Amniotic epithelial cell (primary cell): Measurements from ENCODE around the gene OSBPL10.
A peak's percentile ranks its signal among the peaks of the same experiment; 100 is the strongest.

ENCODE experiments used
- DNase-seq: peaks from one replicate; pipeline ENCODE4 v3.0.0-alpha.2; 2010; ENCODE audit warnings: low read depth

Gene OSBPL10

DNA sequence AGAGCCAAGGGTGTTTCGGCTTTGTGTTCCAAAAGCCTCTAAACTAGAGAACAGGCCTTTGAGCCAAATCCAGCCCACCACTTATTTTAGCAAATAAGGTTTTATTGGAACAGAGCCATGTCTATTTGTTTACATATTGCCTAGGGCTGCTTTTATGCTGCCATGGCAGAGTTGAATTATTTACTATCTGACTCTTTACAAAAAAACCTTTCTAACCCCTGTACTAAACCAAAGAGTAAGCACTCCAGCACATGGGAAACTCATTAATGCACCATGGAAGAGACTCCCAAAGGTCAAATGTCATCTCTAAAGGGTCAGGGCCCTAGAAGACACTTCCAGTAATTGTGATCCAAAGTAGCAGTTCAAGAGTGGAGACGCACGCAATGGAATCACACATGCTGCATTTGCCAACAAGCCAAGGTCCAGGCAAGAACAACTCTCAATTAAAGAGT is 22.3 kb downstream of the OSBPL10 start:
- no peak for DNase-seq

DNA sequence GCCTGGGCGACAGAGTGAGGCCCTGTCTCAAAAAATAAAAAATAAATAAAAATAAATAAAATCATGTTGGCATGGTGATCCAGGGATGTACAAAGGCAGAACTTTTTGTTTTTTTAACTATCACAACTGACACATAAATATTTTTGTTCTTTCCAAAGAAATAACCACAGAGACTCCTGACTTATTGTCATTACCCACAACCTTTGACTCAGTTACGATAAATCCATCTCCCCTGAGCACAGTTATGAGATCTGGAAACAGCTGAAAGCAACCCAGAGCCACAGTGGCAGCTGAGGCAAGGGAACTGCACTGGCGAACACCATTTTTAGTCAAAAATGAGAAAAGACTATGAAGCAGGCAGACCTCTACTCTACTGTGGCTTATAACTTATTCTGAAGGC is 24.0 kb downstream of the OSBPL10 start:
- peak; percentile 81 for DNase-seq

DNA sequence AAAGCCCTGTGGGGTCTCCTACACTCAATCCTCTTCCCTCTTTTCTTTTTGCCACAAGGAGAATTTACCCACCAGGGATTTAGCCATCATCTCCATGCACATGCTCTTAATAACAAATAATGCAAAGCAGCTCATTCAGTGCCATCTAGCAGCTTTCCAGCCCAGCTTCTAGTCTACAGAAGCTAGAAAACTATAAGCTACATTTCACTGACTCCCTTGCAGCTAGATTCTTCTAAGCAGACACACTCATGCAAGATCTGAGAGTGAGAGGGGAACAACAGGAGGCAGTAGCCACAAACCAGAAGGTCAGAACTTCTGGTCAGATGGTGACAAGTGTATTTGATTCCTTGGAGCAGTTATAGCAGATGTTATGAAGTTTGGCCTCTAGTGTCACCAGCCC is 25.5 kb downstream of the OSBPL10 start:
- DNase-seq, result no peak

DNA sequence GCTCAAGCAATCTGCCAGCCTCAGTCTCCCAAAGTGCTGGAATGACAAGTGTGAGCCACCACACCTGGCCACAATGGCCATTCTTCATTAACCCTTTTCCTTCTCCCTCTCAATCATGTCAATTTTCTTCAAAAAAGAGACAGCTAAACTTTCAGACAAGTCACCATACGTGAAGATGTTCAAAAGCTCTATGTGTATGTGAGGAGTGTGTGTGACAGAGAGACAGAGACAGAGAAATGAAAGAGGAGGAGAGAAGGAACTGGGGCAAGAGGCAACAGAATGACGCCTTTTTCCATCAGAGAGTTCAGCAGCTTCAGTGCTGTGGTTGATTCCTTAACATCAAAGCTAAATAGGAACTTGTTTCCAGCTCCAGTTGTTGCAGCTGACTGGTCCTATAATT is 27.4 kb downstream of the OSBPL10 start:
- no peak for DNase-seq

DNA sequence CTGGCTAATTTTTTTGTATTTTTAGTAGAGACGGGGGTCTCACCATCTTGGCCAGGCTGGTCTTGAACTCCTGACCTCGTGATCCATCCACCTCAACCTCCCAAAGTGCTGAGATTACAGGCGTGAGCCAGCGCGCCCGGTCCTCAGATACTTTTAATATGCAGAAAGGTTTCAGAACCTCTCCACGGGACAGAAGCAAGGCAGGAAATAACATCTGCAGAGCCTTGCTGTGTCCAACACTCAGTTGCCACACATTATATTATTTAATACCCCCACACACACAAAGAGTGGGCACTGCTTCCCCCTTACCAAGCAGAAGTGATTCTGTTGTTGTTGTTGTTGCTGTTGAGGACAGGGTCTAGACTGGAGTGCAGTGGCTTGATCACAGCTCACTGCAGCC is 28.0 kb downstream of the OSBPL10 start:
- DNase-seq, result no peak

DNA sequence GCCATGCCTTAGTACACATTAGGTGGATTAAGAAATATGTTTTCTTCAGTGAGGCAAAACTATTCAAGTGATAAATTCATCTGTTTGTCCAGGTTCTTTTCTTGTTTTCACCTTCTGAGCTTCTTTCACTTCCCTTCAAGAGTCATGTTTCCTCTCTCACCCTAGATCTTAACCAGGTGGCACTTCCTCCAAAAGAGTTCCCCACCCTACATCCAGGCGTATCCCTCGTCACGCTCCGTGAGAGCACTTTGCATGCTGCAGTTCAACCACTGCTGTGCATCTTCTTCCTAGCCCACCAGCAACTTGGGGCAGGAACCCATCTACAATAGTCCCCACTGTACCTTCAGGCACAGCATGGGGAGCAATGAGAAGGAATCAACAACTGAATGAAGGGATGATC is 28.9 kb downstream of the OSBPL10 start:
- no peak for DNase-seq

DNA sequence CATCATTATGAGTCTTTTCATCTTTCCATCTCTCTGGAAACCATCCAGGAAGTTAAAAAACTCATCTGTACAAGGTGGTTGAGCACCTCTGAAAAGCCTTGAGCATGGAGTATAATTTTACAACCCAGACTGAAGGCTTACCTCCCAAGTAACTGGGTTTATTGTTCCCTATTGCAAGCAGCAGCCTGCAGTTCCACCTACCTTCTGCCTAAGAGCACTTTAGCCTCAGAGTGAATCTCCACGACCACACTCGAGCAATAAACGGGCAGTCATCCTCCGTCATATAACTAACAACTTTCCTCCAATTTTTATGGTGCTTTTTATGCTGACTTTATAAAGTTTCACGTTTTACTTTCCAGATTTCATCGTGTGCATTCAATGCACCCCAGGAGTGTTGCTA is 32.8 kb downstream of the OSBPL10 start:
- DNase-seq, result no peak

DNA sequence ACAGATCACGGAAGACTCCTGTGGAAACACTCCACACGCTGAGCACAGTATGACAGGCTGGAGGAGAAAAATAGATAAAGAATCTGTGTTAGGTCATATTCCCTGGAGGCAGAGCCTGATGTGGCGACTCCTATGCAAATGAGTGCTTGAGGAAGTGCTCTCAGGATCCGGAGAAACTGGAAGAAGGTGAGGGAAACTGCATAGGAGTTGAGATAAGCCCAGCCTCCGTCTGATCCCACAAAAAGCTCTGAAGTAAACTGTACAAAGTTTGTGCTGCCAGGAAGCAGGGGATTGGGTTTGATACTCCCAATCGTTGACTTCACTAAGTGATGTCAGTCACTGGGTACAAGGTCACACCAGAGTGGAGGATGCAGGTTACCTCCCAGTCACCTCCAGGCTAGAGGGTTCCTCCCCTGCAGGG is 33.4 kb downstream of the OSBPL10 start:
- DNase-seq, result peak; percentile 30

DNA sequence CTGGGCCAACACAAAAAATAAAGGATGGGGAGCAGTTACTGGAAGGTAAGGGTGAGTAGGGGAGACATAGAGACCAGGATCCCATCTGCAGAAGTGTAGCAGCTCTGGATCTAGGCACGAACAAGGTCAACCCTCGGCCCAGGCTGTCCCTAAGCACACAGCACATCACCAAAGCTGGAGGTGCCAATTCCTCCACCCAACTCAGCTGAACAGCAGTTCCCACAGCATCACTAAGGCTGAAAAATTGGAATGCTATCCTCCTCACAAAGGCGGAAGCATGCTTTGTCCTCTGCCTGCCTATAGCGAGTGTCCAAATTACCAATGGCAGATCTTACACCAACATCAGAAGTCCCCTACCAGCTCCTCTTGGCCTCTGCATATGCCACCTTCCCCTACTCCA is 33.9 kb downstream of the OSBPL10 start:
- no peak for DNase-seq

DNA sequence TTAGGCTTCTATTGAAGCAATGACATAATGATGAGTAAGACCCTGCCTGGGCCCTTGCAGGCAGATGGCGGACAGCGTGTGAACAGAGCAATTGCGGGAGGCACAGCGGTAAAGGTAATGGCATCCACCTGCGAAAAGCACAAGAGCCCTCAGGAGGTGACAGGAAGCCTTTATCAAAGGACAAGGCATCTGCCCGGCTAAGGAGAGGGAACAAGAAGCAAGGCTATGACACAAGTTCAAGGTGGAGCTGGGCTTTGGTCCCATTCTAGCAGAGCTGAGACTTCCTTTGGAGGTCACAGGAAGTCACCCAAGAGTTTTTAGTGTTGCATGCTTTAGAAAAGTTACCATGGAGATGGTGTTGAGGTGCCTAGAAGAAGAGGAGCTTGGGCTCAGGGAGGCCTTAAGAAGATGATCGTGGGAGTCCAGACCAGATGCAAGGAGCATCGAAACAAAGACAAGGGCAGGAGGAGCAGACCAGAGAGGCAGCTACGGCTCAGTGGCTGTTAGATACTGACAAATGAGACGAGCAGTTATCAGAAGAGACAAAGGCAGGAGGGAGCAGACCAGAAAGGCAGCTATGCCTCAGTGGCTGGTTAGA is 34.5 kb downstream of the OSBPL10 start:
- no peak for DNase-seq

DNA sequence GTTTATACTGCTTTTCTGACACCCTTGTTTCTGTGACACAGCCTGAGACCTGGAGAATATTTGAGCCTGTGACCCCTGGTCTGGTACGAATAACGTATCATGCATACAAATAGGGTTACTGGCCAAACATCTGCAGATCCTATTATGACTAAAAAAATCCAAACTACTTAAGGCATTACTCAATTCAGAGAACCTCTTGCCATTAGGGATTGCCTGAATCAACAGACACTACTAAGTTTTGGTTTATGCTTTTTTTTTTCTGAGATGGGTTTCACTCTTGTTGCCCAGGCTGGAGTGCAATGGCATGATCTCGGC is 35.4 kb downstream of the OSBPL10 start:
- no peak for DNase-seq

DNA sequence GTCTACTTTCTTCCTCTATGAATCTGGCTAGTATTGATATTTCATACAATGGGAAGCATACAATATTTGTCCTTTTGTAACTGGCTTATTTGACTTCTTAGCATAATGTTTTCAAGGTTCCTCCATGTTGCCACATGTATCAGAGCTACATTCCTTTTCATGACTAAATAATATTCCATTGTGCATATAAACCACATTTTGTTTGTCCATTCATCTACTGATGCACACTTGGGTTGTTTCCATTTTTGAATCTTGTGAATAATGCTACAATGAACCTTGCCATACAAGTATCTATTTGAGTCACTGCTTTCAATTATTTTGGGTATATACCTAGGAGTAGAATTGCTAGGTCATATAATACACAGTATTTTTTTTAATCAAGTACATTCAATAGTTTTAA is 38.0 kb downstream of the OSBPL10 start:
- no peak for DNase-seq

DNA sequence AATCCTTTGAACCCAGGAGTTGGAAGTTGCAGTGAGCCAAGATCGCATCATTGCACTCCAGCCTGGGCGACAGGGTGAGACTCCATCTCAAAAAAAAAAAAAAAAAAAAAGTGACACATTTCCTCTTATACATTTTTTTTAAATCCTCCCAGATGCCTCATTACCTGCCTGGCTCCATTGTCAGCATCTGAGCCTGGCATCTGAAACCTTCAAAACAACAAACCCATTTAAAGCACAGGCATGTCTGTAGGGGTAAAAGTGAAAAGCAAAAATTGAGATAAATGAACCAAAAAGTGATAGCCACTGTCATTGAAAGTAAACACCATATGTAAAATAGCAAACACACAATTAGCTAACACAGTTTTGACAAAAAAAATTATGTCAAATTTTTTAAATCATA is 38.6 kb downstream of the OSBPL10 start:
- no peak for DNase-seq

DNA sequence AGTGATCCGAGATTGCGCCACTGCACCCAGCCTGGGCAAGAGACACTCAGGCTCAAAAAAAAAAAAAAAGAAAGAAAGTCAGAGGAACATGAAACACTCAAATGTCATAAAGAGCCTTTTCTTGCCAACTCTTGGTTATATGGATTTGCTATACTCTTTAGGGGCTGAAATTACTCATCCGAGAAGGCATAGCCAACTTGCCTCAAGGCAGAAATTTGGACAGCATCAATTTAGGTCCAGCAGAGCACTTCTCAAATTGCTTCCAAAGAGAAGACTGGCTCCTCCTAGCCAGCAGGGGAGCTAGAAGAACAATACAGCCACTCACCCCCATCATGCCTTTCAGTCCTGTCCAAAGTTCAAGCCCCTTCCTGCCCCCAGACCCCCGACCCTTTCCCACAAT is 43.8 kb downstream of the OSBPL10 start:
- peak; percentile 25 for DNase-seq

DNA sequence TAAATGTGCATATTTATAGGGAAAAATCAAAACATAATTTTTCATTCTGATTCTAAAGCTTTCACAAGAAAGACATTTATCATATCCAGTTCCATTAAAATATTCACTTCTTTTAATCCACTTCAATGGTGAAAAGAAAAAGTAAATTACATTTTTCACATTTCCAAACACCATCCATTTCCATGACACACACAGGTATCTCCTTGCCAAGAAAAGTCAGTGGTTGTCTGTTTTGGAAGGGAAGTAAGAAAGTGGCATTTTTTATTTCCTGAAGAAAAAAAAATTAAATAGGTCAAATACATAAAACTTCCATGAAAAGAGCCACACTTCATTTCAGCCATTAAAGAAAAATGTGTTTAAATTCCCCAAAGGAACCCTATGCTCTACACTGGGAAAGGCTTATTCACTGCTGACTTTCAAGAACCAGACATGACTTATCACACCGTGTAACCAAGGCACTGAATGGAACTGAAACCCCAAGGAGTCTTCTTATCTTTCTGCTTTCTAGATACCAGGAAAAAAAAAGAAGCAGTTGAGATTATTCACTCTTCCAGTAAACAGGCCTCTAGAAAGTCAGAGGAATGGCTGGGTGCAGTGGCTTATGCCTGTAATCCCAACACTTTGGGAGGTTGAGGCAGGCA is 44.5 kb downstream of the OSBPL10 start:
- peak; percentile 97 for DNase-seq

DNA sequence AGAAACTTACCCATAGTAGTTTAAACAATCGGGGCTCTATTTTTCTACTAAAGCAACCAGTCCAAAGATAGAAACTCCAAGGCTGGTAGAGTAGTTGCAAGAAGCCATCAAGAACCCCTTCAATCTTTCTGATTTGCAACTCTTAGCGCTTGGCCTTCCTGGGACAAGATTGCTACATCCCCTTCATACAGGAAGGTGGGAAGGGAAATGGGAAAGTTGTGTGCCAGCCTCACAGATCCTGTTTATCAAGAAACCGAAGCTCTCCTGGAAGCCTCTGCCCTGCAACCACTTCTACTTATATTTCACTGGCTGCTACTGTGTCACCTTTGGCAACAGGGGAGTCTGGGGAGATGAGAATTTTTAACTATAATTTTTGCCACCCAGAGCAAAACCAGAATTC is 46.2 kb downstream of the OSBPL10 start:
- peak; percentile 76 for DNase-seq

DNA sequence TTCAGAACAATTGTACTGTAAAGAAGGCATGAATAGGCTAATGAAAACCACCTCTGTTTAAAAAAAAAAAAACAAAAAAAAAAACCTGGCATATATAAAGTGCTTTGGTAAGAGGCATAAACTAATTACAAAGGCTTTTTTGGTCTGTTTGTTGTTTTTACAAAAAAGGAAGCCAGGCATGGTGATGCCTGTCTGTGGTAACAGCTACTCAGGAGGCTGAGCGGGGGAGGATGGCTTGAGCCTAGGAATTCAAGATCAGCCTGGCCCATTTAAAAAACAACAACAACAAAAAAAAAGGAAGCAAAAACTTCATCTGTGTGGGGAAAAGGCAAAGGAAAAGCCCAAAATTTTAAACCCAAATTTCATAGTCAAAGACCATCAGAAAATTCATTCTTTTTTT is 47.0 kb downstream of the OSBPL10 start:
- peak; percentile 84 for DNase-seq

DNA sequence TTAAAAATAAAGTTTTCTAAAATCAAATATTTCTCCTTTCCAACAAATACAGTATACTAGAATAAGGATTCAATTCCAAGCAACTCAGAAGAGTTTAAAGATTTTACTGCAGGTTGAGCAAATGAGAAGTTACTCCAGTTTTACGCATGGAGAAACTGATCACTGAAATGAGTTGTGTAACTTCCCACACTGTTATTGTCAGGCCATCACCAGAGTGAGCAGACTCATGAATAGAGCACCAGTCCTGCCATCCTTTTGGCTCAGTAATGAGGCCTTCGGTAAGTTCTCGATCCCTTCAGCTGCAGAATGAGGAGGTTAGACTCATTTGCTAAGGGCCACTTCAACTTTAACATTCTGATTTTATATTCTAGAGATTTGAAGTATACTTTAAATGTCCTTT is 48.1 kb downstream of the OSBPL10 start:
- DNase-seq, result no peak

DNA sequence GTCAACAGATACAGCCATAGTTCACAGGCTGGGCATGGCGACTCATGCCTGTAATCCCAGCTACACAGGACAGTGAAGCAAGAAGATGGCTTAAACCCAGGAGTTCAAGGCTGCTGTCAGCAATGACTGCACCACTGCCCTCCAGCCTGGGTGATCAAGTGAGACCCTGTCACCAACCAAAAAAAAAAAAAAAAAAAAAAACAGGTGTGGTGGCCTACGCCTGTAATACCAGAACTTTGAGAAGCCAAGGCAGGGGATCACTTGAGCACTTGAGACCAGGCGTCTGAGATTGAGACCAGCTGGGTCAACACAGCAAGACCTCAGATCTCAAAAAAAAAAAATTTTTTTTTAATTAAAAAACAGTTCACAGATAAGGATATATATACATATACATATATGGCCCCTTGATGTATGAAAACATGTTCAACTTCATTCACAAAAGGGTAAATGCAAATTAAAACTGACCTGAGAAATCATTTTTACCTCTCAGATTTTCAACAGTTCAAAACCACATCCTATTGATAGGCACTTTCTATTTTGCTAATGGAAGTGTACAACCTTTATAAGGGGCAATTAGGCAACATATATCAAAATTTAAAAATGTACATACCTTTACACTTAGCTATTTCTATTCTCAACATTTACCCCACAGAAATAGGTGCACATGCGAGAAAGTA is 51.1 kb downstream of the OSBPL10 start:
- DNase-seq, result peak; percentile 33

DNA sequence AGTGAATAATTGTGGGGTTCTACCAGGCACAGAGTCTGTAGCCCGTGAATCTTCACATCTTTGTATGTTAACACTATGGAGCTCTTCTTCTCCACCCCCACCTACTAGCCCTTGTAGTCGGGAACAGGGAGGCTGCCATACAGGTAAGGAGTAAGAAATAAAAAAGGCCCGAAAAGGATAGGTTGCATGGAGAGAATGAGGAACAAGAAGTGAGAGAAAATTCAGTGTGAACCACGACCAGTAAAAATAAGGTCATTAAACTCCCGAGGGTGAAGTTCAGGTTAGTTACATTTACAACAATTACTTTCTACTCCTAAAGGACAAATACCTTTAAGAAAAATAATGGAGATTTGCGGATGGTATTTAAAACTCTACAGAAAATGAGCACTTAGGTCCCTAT is 53.3 kb downstream of the OSBPL10 start:
- peak; percentile 56 for DNase-seq

DNA sequence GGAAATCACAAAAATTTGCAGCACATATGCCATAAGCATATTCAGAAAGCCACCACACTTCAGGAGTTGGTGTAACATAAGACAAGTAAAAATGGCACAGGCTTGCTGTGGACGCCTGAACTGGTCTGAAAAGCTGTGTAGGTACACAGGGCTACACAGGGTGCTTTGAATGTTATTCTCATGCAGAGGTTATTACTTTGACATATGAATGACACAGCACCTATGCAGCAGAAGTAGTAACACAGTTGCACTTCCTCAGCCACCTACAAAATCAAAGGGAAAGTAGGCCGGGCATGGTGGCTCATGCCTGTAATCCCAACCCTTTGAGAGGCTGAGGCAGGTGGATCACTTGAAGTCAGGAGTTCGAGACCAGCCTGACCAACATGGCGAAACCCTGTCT is 54.5 kb downstream of the OSBPL10 start:
- no peak for DNase-seq

DNA sequence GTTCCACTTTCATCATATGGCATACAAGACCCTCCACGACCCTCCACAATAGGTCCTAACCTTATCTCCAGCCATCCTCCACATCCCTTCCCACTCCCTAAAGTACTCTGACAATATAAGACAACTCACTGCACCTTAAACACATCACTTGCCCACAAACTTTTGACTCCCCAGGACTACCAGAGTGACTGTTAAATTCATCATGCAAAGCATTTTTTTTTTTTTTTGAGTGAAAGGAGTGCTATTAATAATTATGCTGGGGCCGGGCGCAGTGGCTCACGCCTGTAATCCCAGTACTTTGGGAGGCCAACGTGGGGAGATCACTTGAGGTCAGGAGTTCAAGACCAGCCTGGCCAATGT is 55.8 kb downstream of the OSBPL10 start:
- DNase-seq, result no peak

DNA sequence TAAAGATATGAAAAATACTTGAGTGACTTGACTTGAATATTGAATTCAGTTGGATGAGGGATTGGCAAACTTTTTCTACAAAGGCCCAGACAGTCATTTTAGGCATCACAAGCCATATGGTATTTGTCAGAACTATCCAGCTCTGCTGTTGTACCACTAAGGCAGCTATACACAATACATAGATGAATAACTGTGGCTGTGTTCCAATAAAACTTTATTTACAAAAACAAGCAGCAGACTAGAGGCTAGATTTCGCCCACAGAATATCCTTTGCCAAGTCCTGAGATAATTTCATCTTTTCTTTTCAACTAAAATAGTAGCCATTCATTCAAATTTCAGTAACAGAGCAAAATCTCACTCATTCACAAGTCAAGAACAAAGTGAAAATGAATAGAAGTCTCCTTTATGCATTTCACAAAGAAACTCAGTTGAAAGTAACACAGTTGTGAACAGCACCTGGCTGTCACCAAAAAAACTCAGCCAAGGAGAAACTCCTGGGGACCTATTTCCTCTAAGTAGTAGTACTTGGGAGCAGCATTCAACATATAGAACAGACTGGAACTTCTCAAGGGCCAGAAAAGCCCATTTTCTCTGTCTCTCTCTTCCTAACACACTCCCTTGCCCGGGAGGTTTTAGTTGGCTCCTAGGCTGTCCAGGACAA is 56.3 kb downstream of the OSBPL10 start:
- DNase-seq, result no peak
